ENCODE data around the gene WDR6.

WDR6 gene

GRCh38 chr3:49016414-49017228 lies 9.4 kb downstream of the WDR6 start:
- Mint-ChIP-seq H3K4me1 (peaks cover 18% of the 10 kb centered on the region), H3K9me3 (no peaks in the 10 kb centered on the region), H3K27me3 (no peaks in the 10 kb centered on the region), H3K27ac (peak overlapping the region; percentile 14), H3K4me3 (peak overlapping the region; percentile 99), H3K36me3 (peaks cover 8% of the 10 kb centered on the region)
- ATAC-seq (ENCODE audit: low read depth) (no peak), DNase-seq (ENCODE audit: low spot score in 2 of 2) (no peak)

GRCh38 chr3:49017229-49017970 lies 10.2 kb downstream of the WDR6 start:
- no peak for DNase-seq (ENCODE audit: low spot score in 2 of 2)
- Mint-ChIP-seq H3K36me3 (peaks cover 8% of the 10 kb centered on the region), H3K9me3 (no peaks in the 10 kb centered on the region), H3K4me3 (peak overlapping the region; percentile 99), H3K27ac (peak overlapping the region; percentile 86), H3K27me3 (no peaks in the 10 kb centered on the region), H3K4me1 (peaks cover 17% of the 10 kb centered on the region)
- ATAC-seq (ENCODE audit: low read depth), result no peak

- DNase-seq (ENCODE audit: low spot score in 2 of 2) (peak in 1 of 2 donors; percentile 63), ATAC-seq (ENCODE audit: low read depth) (peak; percentile 7)
- Mint-ChIP-seq H3K36me3 (peaks cover 8% of the 10 kb centered on the region), H3K4me1 (peaks cover 20% of the 10 kb centered on the region), H3K9me3 (no peaks in the 10 kb centered on the region), H3K27me3 (no peaks in the 10 kb centered on the region), H3K4me3 (peak within 1 kb of the TSS; percentile 99), H3K27ac (peak within 1 kb of the TSS; percentile 86)
These were observed 10.9 kb downstream of the WDR6 start, which contains the start of gene DALRD3 for GRCh38 chr3:49017971-49018706. Gene DALRD3 (minus strand): TSS chr3:49018580. CDS start chr3:49018564, 16 bp downstream.

GRCh38 chr3:49018707-49019006 lies 11.5 kb downstream of the WDR6 start:
- Mint-ChIP-seq H3K4me3 (peak overlapping the region; percentile 99), H3K27me3 (no peaks in the 10 kb centered on the region), H3K4me1 (peaks cover 22% of the 10 kb centered on the region), H3K27ac (peak overlapping the region; percentile 86), H3K9me3 (no peaks in the 10 kb centered on the region), H3K36me3 (peaks cover 6% of the 10 kb centered on the region)
- DNase-seq (ENCODE audit: low spot score in 2 of 2) (no peak), ATAC-seq (ENCODE audit: low read depth) (no peak)

GRCh38 chr3:49019941-49020329 lies 12.7 kb downstream of the WDR6 start:
- Mint-ChIP-seq H3K36me3 (peaks cover 11% of the 10 kb centered on the region), H3K27me3 (no peaks in the 10 kb centered on the region), H3K27ac (peak overlapping the region; percentile 98), H3K4me1 (peaks cover 17% of the 10 kb centered on the region), H3K9me3 (no peaks in the 10 kb centered on the region), H3K4me3 (peak overlapping the region; percentile 99)
- DNase-seq (ENCODE audit: low spot score in 2 of 2), result no peak
- no peak for ATAC-seq (ENCODE audit: low read depth)

GRCh38 chr3:49020330-49021212 lies 13.4 kb downstream of the WDR6 start:
- DNase-seq (ENCODE audit: low spot score in 2 of 2) (peak in 1 of 2 donors; percentile 51), ATAC-seq (ENCODE audit: low read depth) (no peak)
- H3K9me3 Mint-ChIP-seq, result no peaks in the 10 kb centered on the region
- peaks cover 23% of the 10 kb centered on the region for H3K4me1 Mint-ChIP-seq
- H3K27me3 Mint-ChIP-seq, result no peaks in the 10 kb centered on the region
- H3K27ac Mint-ChIP-seq, result peak overlapping the region; percentile 98
- peaks cover 13% of the 10 kb centered on the region for H3K36me3 Mint-ChIP-seq
- H3K4me3 Mint-ChIP-seq, result peak overlapping the region; percentile 99

- H3K27ac Mint-ChIP-seq, result peak overlapping the region; percentile 98
- DNase-seq (ENCODE audit: low spot score in 2 of 2) (peak; percentile 97 to 98), ATAC-seq (ENCODE audit: low read depth) (peak; percentile 69)
- H3K4me3 Mint-ChIP-seq, result peak overlapping the region; percentile 99
- H3K36me3 Mint-ChIP-seq, result peaks cover 15% of the 10 kb centered on the region
- H3K27me3 Mint-ChIP-seq, result no peaks in the 10 kb centered on the region
- H3K9me3 Mint-ChIP-seq, result no peaks in the 10 kb centered on the region
- peaks cover 29% of the 10 kb centered on the region for H3K4me1 Mint-ChIP-seq
These were observed 14.1 kb downstream of the WDR6 start for GRCh38 chr3:49021213-49021812.

GRCh38 chr3:49021813-49022687 lies 14.9 kb downstream of the WDR6 start, which contains the start of gene NDUFAF3:
Gene NDUFAF3 (plus strand): TSS chr3:49022121. CDS start chr3:49022145, 24 bp downstream.
- Mint-ChIP-seq H3K4me3 (peak within 1 kb of the TSS; percentile 99), H3K27me3 (no peaks in the 10 kb centered on the region), H3K27ac (peak within 1 kb of the TSS; percentile 98), H3K36me3 (peaks cover 18% of the 10 kb centered on the region), H3K4me1 (peaks cover 30% of the 10 kb centered on the region), H3K9me3 (no peaks in the 10 kb centered on the region)
- peak; percentile 71 for ATAC-seq (ENCODE audit: low read depth)
- peak in 1 of 2 donors; percentile 97 for DNase-seq (ENCODE audit: low spot score in 2 of 2)

GRCh38 chr3:49022688-49023171 lies 15.5 kb downstream of the WDR6 start:
- Mint-ChIP-seq H3K36me3 (peaks cover 18% of the 10 kb centered on the region), H3K27me3 (no peaks in the 10 kb centered on the region), H3K27ac (peak overlapping the region; percentile 98), H3K4me1 (peaks cover 28% of the 10 kb centered on the region), H3K4me3 (peak overlapping the region; percentile 99), H3K9me3 (no peaks in the 10 kb centered on the region)
- ATAC-seq (ENCODE audit: low read depth) (no peak), DNase-seq (ENCODE audit: low spot score in 2 of 2) (no peak)

- Mint-ChIP-seq H3K27me3 (no peaks in the 10 kb centered on the region), H3K9me3 (no peaks in the 10 kb centered on the region), H3K36me3 (peaks cover 18% of the 10 kb centered on the region), H3K27ac (no peak overlapping the region), H3K4me3 (peak overlapping the region; percentile 50), H3K4me1 (peaks cover 34% of the 10 kb centered on the region)
- ATAC-seq (ENCODE audit: low read depth) (no peak), DNase-seq (ENCODE audit: low spot score in 2 of 2) (no peak)
These were observed 16.6 kb downstream of the WDR6 start for GRCh38 chr3:49023775-49024174.

GRCh38 chr3:49024449-49024848 lies 17.3 kb downstream of the WDR6 start:
- H3K9me3 Mint-ChIP-seq, result no peaks in the 10 kb centered on the region
- H3K36me3 Mint-ChIP-seq, result peaks cover 18% of the 10 kb centered on the region
- H3K4me1 Mint-ChIP-seq, result peaks cover 38% of the 10 kb centered on the region
- no peaks in the 10 kb centered on the region for H3K27me3 Mint-ChIP-seq
- no peak for ATAC-seq (ENCODE audit: low read depth)
- no peak for DNase-seq (ENCODE audit: low spot score in 2 of 2)
- H3K4me3 Mint-ChIP-seq, result no peak overlapping the region
- H3K27ac Mint-ChIP-seq, result no peak overlapping the region
